Measurements from ENCODE around the gene TMEM200B.
A peak's percentile ranks its signal among the peaks of the same experiment; 100 is the strongest.
"Not testable (repeated sequence)": the region's sequence is repeated elsewhere in the genome, so short reads cannot be mapped to it uniquely, and the experiment has no call there.

Gene TMEM200B

DNA sequence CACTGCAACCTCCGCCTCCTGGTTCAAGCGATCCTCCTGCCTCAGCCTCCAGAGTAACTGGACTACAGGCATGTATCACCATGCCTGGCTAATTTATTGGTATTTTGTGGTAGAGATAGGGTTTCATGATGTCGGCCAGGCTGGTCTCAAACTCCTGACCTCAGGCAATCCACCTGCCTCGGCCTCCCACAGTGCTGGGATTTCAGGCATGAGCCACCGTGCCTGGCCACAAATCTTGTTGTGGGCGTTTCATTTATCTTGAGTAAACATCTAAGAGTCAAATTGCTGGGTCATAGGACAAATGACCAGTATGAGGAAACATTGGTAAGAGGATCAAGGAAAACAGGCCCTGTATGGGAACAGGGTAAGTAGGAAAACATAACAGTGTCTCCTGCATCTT is 17.9 kb downstream of the TMEM200B start:
- no peak for DNase-seq

DNA sequence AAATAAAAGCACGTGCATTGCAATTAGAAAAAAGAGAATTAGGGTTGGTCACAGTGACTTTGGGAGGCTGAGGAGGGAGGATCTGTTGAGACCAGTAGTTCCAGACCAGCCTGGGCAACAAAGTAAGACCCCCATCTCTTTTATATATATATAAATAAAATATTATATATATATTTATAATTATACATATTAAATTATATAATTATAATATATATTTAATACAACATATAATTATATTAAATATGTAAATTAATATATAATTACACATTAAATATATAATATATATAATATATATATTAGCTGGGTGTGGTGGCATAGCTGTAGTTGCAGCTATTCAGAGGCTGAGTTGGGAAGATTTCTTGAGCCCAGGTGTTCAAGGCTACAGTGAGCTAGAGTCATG is 23.2 kb downstream of the TMEM200B start:
- no peak for DNase-seq

DNA sequence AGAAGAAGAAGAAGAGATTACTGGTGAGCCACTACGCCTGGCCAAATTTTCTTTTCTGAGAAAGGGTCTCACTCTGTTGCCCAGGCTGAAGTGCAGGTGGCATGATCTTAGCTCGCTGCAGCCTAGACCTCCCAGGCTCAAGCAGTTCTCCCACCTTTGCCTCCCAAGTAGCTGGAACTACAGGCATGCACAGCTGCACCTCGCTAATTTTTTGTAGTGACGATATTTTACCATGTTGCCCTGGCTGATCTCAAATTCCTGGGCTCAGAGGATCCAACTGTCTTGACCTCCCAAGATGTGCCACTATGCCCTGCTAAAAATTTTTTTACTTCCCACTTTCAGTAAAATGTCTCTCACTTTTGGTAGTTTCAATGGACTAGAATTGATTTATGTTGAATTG is 24.4 kb downstream of the TMEM200B start:
- no peak for DNase-seq

DNA sequence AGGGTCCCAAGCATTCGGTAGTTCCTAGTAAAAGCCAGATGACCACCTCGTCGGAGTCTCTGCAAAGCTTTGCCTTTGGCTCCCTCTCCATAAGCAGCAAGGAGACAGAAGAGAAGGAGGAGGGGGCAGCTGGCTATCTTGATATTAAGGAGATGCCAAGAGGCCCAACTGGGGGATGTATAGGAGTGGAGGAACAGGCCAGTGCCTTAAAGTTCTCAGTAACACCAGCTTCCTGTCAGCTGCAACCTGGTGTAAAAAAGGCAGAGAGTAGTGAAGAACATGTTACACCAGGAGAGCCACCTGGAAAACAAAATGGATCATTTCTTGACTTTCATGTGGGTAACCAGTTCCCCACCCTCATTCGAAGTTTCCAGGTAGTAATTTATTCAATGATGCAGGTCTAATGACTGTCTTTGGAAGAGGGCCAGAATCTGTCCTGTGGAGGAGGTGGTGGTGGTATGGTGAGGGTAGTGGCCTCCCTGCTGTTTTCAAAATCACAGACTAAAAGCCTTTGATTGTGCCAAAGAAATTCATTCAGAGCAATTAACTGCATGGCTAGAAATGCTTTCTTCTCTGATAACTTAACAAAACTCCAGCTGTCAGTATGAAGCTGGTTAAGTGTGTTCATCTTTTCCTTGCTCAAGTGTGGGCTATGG is 27.3 kb downstream of the TMEM200B start:
- no peak for DNase-seq

DNA sequence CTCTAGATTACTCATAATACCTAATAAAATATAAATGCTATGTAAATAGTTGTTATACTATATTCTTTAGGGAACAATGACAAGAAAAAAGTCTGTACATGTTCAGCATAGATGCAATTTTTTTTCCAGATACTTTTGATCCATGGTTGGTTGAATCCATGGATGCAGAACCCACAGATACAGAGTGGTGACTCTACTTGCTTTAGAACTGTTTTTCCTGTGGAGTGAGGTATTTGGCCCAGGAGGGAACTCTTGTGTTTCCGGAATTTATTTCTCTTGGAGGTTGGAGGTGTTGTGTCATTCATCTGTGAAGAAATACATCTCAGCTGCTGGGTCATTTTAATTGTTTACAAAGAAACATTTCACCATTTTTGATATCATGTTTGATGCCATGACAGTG is 28.7 kb downstream of the TMEM200B start:
- no peak for DNase-seq

DNA sequence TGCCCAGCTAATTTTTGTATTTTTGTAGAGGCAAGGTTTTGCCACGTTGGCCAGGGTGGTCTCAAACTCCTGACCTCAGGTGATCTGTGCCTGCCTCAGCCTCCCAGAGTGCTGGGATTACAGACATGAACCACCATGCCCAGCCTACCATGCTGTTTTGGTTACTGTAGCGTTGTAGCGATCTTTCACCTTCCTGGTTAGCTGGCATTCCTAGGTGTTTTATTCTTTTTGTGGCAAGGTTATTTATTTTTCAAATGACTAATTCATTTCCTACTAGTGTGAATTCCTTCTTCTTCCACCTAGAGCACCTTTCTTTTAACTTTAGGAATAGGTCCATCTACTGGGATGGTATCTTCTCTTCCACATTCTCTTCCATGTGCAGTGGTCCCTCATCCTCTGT is 29.3 kb downstream of the TMEM200B start:
- DNase-seq, result no peak

DNA sequence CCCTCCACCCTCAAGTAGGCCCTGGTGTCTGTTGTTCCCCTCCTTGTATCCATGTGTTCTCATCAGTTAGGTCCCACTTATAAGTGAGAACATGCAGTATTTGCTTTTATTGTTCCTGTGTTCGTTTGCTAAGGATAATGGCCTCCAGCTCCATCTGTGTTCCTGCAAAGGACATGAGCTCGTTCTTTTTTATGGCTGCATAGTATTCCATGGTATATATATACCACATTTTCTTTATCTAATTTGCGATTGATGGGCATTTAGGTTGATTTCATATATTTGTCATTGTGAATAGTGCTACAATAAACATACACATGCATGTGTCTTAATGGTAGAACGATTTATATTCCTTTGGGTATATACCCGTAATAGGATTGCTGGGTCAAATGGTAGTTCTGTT is 31.0 kb downstream of the TMEM200B start:
- DNase-seq, result not testable (repeated sequence)

DNA sequence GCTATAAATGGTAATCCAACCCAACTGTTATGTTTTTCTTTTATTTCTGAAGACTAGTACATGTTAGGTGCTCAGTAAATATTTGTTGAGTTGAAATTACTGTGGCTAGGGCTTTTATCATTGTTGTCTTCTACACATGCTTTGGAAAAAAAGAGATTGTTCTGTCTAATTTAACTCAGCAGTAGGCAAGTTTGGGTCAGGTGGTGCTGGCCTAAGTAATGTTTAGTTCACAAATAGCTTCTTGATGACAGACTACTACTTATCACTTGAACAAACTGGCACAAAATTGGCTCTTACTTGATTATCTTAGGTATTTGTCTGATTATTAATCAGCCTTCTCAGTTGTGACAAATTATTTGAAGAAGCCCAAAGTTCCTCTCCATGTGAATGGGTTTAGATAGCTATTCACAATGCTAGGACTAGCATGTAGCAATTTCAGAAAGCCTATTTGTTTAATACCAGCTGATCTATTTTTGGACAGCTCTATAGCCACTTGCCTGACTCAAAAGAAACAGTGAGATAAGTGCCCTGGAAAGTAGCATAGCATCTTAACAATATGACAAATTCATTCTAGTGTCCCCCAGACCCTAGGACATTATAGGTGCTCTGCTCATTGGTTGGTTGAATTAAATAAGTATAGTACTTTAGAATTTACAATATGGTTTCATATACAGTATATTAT is 32.6 kb downstream of the TMEM200B start:
- peak in 1 of 2 experiments; percentile 89 for DNase-seq

DNA sequence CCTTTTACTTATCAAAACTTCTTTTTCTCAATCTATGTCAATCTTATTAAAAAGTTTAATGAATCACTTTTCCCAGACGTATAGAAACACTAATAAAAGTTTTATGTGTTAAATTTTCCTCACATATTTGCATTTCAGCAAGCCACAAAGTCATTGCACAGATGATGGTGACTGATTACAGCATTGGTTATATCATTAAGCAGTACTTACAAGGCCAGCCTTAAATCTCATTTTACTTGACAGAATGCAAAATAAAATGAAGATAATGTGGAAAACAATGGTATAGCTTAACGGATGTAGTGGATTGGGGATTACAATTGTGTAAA is 39.5 kb downstream of the TMEM200B start:
- no peak for DNase-seq

DNA sequence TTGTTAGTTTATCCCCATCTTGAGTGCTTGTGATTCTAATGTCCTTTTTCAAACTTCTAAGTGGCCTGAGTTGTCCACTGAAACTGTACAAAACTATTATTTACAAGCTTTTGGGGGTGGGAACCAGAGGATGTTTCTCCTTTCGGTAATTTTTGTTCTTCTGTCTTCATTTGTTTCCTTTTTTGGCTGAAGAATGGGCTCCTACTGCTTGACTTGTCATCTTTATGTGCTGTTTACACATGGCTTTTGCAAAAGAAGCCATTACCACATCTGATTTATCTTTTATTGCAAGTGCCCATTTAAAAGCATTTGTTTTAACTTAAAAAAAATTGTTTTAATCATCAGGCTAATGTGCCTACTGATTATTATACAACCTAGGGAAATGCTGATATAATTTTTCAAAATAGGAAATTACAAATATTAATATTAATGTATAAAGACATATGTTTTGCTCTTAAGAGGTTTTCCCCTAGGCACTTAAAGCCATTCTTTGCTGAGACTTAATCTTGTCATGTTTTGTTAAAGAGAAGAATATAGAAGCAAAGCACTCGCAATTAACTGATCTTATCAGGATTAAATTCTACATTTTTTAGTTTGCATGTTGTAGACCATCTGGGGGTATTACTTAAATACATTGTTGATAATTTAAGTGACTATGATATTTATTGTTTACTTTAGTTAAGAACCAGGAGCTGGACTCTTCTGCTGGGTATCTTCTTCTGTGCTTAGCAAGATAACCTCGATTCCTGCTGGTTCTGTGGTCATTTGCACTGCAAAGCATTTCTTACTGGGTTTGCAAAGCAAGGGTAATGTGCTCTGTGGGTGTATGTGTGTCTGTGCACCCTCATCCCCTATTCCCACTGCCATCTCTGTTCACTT is 40.1 kb downstream of the TMEM200B start:
- no peak for DNase-seq

DNA sequence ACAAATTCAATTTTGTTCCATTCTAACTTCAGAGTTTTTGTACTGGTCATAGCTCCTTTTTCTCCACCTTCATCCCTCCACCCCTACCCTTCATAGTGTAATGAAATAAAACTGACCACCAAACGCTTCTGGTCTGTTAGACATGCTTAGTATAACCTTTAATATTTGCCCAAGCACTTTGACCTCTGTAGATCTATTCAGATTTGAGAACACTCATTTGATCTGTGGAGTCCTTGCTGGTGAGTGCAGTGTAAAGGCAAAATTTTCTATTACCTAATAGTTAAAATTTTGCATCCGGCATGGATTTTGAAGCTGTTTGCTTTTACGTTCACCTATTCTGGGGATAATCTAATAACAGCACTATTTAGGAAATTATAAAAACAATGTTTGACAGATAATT is 41.2 kb downstream of the TMEM200B start:
- no peak for DNase-seq

DNA sequence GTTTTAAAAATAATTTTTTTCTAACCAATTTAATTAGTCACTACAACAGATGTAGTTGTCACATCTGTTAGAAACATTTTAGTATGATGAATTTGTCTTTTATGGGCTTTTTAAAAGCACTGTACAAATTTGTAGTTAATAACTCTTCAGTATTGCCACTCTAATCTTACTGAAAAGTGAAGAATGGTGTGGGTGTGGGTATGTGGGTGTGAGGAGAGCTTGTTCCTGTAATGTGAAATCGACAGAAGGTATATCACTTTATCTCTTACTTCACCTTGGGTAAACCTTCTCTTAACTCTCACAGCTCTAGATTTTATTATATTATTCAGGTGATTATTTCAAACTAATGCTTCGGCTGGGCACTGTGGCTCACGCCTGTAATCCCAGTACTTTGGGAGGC is 42.5 kb downstream of the TMEM200B start:
- no peak for DNase-seq

DNA sequence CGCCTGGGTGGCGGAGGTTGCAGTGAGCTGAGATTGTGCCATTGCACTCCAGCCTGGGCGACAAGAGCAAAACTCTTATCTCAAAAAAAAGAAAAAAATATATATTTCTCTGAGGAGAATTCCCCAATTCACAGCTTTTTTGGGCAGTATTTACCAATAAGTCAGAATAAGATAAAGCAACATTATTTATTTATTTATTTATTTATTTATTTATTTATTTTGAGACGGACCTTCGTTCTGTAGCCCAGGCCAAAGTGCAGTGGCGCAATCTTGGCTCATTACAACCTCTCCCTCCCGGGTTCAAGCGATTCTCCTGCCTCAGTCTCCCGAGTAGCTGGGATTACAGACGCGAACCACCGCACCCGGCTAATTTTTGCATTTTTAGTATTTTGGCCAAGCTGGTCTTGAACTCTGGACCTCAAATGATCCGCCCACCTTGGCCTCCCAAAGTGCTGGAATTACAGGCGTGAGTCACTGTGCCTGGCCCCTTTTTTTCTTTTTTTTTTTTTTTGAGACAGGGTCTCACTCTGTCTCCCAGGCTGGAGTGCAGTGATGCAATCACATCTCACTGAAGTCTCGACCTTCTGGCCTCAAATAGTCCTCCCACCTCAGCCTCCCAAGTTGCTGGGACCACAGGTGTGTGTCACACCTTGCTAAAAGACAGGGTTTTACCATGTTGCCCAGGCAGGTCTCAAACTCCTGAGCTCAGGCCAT is 43.6 kb downstream of the TMEM200B start:
- not testable (repeated sequence) for DNase-seq

DNA sequence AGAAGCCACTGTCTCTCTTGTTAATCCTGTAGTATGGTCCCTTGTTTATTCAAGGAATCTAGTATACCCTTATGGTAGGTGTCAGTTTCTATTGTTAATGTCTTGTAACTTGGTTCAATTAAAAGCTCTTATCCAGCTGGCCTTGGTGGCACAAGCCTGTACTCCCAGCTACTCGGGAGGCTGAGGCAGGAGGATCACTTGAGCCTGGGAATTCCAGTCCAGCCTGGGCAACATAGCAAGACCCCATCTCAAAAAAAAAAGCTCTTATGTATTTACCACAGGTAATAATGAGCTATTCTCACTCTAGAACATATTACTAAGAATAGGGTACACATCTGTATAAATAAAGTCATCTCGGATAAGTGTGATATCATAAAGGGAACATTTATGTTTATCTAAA is 46.5 kb downstream of the TMEM200B start:
- DNase-seq, result no peak

Measured in NCI-H1930 (cell line).